Spleen (tissue), 7 donors: ENCODE results near the gene SIX5.

Experiments
- POLR2A ChIP-seq, 3 donors: fragments of 450-650 bp; IDR thresholded peaks; one replicate each; pipeline ENCODE4 v1.5.1; 2017; ENCODE audit warnings: antibody characterized with exemption in 3 of 3, mild to moderate bottlenecking in 1 of 3
- TF ChIP-seq, protein P1 (sequence below), 11 experiments: fragments of 200-600 bp in 7 of 11; fragments of 450-650 bp in 4 of 11; sonication (generic) in 4 of 11; IDR thresholded peaks in 8 of 11; conservative IDR thresholded peaks in 3 of 11; 1 replicate in 7 of 11; 2 replicates in 4 of 11; pipeline versions ENCODE4 v1.4.0 to v1.8.0; 2016 to 2021; ENCODE audit warnings: antibody characterized with exemption in 11 of 11, inconsistent platforms in 4 of 11, mild to moderate bottlenecking in 1 of 11
- donor health status: DM: no; HTN: no; CAD: no; lungs with moderate emphysema.
- donor health status: DM: no; HTN: no; CAD: no.
- donor health status: DM: no; HTN: no; CAD: no.

DNA sequence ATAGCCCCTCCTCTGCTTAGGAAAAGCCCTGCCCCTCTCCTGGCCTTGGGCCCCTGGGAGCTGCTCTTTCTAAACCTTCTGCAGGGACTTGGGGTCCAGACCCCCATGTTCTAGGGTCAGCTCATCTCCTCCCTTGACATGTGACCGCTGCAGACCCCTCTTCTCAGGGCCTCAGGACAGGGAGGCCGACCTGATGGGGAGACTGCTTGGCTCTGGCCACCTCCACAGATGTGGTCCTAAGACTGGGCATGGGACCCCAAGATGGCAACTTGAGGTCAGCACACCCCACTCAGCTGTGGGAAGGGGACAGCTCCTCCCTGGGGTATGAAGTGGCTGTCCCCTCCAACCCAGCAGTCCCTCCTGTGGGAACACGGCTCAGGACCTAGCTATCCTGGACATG, 3.9 kb upstream of the SIX5 start:
- TF ChIP-seq, protein P1, sequence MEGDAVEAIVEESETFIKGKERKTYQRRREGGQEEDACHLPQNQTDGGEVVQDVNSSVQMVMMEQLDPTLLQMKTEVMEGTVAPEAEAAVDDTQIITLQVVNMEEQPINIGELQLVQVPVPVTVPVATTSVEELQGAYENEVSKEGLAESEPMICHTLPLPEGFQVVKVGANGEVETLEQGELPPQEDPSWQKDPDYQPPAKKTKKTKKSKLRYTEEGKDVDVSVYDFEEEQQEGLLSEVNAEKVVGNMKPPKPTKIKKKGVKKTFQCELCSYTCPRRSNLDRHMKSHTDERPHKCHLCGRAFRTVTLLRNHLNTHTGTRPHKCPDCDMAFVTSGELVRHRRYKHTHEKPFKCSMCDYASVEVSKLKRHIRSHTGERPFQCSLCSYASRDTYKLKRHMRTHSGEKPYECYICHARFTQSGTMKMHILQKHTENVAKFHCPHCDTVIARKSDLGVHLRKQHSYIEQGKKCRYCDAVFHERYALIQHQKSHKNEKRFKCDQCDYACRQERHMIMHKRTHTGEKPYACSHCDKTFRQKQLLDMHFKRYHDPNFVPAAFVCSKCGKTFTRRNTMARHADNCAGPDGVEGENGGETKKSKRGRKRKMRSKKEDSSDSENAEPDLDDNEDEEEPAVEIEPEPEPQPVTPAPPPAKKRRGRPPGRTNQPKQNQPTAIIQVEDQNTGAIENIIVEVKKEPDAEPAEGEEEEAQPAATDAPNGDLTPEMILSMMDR (IDR thresholded peaks at IDR 0.05 in 8 of 11, conservative IDR thresholded peaks at IDR 0.05 in 3 of 11), result no peak
- TF ChIP-seq POLR2A (IDR thresholded peaks at IDR 0.05), result no peak
